Activated CD4-positive, CD25-positive, alpha-beta regulatory T cell treated with anti-CD3 and anti-CD28 coated beads, Interleukin-2, amount 50 U/mL, for 24 hours (primary cell): ENCODE results near the gene IRF1.
"Not testable (repeated sequence)": the region's sequence is repeated elsewhere in the genome, so short reads cannot be mapped to it uniquely, and the experiment has no call there.

Source experiments
- ATAC-seq, 2 donors: fragments of 150-1000 bp; cut with Tn5 transposase; one replicate each; pipeline ENCODE4 v1.10.0; 2021; ENCODE audit warnings: mild to moderate bottlenecking in 1 of 2, moderate library complexity in 1 of 2

The IRF1 gene

DNA sequence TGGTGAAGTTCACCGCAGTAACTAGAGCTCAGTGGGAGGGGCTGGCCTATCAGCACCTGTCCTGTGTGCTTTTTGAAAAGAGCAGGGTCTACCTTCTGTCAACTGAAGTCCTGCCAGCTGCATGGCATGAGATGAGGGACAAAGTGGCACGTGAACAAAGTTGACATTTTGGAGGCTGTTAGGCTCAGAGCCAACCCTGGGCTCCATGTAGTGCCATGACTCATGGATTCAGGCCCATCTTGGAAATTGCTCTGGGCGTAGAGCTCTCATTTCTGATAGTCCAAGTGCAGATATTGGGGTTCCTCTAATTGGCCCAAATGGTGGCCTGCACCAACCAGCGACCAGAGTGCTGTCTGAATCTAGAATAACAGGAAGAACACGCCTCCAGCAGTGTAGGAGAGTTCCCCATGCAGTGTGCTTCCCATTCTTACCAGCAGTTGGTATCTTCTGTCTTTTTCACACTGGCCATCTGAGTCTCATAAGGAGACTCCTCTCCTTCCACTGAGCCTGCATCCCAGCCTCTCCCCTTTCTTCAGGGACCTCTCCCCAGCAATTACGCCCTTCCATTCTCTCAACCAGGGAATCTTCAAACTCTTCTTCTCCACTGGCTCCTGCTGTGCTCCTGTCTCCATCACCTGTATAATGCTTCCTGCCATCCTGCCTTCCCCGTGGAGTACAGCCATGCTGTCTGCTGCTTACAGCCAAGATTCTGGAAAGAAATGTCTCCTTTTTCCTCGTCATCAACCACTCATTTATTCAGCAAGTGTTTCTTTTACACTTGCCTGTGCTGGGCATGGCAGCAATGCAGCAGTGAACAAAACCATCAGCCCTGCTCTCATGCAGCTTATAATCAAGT, 30.4 kb downstream of the IRF1 start:
- ATAC-seq = no peak

DNA sequence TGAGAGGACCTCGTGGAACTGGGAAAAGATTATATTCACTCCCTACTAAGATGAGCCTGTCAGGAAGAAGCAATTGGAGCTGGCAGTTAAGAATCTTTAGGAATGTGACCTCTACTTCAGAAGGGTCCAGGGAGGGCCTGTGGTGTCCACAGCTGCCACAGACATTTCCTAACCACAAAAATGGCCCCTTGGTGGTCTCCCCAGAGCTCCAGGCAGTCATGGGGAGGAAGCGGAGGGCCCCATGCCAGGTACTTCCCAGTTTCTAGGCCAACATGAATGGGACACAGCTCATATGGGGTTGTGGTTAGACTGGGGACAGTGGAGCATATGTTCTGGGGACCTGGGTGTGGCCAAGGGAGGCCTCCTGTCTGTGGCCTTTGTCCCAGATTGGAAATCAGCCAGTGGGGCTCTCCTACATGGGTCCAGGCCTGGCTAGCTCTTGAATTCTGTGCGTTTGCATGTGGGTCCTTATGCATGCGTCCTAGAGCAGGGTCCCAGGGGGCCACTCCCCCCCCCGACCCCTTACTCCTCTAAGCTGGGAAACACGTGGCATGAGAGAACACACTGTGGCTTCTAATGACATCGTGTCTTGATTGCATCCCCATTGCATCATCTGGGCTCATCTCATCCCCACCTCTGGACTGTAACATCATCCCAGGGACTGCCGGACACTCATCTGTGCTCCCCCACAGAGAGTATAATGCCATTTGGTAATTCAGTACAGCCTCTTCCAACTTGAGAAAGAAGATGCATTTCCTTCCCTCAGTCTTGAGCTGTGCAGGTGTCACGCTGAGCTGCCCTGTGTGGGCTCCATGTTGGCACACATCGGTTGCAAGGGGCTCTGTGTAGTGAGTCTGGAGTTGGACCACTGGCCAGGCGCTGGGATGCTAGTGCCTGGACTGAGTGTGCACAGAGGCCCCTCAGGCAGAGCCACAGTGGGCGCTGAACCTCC, 31.3 kb downstream of the IRF1 start:
- ATAC-seq = no peak

DNA sequence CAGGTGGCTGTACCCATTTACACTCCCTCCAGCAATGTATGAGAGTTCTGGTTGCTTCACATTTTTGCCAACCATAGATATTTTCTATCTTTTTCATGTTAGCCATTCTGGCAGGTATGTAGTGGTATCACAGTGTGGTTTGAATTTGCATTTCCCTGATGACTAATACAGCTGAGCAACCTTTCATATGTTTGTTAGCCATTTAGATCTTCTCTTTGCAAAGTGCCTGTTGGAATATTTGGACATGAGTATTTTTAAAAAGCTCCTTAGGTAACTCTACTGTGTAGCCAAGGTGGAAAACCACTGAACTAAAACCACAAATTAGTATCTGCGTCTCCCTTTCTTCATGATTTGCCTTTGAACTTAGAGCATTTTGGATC, 31.9 kb downstream of the IRF1 start:
- peak; percentile 77 to 83 for ATAC-seq

DNA sequence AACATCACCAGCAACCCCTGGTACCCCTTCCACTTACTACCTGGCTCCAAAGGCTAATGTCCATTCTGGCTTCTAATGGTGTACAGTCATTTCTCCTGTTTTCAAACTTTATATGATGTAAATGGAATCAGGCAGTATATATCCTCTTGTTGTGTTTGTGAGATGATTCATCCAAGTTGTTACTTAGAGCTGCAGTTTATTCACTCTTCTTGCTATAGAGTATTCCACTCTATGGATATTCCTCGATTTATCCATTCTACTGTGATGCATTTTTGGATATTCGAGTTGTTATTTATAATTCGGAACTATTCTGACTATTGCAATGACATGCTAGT, 32.4 kb downstream of the IRF1 start:
- ATAC-seq = peak; percentile 40 to 42

DNA sequence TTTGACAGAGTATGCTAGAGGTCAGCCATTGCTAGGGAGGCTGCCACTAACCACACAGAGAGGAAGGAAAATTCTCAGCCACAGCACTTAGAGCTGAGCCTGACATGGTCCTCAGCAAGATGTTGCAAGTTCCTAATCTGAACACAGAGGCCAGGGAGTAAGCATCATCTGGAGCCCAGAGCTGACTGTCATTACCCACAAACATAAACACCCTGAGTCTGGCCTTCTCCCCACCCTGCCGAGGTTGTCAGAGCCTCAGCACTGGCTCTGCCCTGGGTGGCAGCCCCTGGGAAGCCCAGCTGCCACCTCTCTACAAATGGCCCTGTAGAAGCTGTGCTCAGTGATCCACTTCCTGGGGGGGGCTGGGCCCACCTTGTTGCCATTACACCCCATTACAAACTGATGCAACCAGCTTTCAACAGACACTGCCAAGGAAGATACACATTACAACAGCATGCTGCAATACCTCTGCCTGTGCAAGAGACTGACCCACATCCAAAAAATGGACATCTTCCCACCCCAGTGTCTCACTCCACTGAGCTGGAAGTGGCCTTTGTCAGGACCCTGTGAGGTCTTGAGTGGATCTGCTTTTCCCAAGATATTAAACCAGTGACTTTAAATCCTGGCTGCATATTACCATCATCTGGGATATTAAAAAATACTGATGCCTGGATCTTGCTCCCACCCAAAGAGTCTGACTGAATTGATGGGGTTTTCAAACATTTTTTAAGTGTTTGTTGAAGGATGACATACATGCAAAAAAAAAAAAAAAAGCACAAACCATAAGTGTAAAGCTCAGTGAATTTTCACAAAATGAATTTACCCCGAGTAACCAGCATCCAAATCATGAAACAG, 33.0 kb downstream of the IRF1 start:
- ATAC-seq = peak; percentile 6 to 9

DNA sequence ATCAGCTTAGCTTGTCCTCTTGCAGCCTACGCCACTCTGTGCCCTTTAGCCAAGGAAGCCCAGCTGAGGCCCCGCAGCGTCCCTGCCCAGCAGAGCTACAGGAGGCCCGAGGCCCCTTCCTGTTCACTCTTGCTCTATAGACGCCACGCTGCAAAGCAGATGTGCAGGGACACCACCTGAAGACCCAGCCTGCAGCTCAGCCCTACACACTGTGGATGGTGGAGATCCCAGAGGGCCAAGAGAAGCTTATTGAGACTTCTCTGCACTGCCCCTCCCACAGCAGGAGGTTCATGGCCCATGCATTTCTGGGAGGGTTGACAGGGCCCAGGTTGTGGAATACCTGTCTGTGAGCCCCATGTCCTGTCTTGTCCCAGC, 33.6 kb downstream of the IRF1 start:
- peak in 1 of 2 donors; percentile 6 for ATAC-seq

DNA sequence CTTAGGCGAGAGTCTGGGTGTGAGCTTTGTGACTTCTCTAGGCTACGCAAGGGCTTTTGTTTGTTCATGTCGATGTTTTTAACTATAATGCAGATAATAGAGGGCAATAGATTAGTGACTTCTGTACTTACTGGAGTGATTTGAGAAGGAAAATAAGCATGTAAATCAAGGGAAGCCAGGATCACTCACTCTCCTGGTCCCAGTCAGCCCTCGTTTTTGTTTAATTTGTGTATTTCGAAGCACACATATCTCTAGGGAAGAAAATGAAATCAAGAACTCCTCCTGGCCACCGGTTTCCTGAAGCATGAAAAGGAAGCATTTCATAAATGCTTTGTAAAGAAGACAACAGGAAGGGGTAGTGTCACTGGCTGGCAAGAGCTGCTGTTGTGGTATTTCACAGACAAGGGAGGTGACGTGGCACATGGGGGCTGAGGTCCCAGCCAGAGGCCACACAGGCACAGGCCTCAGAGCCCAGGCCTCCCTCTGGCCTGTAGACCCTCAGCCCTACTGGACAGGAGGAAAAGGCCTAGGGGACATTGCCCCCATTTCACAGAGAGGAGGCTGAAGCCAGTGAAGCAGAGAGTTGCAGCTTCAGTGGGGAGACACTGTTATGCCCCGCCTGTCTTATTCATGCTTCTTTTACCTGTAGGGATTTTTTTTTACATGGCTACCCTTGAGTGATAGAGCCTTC, 34.1 kb downstream of the IRF1 start:
- ATAC-seq = peak; percentile 49 to 56

DNA sequence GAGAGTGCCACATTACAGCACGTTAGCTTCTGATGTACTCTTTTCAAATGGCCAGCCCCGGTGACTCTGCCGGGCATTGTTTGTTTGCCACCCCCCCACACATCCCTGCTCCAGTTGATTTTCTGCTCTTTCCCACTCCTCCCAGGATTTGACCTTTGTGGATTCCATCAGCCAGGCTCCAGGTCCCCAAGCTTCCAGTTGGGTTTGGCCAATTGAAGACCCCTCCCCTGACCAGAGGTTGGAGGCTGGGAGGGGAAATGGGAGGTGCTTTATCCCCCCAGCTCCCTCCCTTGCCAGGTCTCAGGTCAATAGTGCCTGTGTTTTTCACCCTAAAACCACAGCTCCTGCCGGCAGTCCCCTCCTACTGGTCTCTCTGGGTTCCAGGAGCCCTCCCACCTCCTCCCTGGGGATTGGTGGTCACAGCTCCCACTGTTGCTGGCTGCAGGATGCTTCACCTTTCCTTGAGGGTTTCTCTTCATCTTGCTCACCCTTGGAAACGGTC, 34.9 kb downstream of the IRF1 start:
- ATAC-seq = no peak

DNA sequence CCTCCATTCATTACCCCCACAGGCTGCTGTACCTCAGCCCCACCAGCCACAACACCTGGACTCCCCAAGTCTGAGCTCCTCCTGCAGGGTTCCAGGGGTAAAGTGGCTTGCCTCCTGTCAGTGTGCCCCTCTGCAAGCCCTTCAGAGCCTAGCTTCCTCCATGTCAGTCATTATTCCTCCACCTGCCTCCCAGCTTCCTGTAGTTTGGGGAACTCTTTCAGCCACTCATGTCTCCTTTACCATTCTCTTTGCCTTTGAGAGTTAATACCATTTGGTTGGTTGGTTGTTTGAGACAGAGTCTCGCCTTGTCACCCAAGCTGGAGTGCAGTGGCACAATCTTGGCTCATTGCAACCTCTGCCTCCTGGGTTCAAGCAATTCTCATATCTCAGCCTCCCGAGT, 36.2 kb downstream of the IRF1 start:
- no peak for ATAC-seq

DNA sequence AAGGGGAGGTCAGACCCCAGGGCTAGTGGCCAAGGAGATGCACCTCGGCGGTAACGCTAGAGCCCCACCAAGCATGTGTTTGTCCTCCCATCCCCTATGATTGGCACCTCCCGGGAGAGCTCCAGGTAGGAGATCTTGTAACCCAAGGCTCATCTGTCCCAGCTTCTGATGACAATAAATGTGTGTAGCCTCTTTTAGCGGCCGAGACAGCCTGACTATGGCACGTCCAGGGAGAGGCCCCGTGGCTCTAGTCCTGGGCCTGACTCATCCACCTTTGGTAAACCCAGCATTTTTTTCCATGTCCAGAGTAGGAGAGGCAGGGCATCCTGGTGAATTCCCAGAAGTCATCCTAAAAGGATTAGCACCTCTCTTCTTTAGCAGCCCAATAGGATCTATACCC, 39.2 kb downstream of the IRF1 start:
- ATAC-seq = no peak

DNA sequence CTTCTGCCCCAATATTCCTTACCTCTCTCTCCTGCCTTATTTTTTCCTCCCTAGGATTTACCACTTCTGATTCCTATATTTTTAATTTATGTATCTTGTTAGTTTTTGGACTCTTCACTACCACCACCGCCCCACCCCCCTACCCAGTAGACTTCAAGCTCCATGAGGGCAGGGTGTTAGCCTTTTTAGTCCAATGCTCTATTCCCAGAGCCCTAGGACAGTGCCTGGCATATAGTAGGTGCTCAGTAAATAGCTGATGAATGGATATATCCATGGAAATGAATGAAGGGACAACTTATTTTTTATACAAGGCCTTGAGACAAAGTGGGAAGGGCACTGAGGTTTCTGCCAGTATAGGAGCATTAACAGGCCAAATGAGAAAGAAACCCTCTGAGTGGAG, 41.5 kb downstream of the IRF1 start:
- ATAC-seq = no peak

DNA sequence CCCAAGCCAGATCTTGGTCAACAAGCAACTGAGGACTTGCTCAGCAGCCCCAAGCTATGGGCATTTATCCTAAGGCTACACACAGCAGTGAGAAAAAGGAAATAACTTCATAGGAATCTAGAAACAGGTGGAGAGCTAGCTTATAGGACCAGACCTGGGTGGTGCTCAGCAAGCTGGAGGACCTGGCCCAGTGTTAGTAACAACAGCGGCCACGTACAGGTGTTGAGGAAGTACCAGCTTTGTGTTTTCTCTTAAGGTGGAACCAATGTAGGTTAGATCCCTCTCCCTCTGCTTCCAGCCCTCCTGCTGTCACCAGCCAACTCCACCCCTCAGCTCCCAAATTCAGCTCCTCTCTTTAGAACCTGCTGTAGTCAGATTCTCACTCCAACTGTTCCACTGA, 43.4 kb downstream of the IRF1 start:
- peak in 1 of 2 donors; percentile 30 for ATAC-seq

DNA sequence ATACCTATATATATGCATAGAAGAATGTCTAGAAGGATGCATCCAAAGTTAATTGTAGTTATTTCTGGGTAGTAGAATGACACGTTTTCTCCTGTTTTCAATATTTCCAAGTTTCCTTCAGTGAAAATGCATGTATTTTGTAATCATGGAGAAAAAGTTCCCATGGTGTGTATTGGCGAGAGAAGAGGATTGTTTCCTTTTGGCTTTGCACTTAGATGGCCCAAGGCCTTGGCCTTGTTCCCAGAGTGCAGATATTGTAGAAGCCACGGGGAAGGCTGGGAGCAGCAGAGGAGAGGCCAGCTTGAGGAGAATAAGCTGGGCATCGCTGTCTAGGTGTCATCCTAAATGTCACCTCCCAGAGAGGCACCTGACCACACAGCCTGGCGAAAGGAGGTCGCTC, 44.0 kb downstream of the IRF1 start:
- ATAC-seq = no peak

DNA sequence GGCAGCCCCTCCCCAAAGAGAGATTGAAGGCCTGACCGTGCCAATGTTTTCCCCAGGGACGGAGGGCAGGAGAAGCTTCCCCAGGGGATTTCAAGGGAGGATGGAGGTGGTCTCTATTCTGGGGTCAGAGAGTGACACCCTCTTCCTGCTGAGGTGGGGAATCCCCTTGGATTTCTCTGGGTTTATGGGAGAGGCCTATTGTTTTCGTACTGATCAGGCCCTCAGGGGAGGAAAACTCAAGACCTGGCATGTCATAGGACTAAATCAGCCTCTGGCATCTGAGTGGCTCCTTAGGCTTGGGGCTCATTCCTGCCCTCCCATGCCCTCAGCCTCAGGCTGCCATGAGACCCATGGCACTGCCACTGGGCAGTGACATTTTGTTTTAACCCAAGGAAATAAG, 44.6 kb downstream of the IRF1 start:
- no peak for ATAC-seq

DNA sequence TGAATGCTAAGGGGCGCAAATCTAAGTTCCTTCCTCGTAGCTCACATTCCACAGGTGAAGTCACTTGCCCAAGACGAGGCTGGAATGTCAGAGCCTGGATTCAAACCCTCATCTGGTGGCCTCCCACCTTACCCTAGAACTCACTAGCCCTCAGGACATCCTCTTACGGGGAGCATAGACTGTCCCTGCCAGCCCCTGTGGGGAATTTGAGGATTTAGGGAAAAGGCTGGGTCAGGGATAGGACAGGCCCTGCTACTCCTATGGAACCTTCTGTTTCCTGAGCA, 45.0 kb downstream of the IRF1 start:
- no peak for ATAC-seq

DNA sequence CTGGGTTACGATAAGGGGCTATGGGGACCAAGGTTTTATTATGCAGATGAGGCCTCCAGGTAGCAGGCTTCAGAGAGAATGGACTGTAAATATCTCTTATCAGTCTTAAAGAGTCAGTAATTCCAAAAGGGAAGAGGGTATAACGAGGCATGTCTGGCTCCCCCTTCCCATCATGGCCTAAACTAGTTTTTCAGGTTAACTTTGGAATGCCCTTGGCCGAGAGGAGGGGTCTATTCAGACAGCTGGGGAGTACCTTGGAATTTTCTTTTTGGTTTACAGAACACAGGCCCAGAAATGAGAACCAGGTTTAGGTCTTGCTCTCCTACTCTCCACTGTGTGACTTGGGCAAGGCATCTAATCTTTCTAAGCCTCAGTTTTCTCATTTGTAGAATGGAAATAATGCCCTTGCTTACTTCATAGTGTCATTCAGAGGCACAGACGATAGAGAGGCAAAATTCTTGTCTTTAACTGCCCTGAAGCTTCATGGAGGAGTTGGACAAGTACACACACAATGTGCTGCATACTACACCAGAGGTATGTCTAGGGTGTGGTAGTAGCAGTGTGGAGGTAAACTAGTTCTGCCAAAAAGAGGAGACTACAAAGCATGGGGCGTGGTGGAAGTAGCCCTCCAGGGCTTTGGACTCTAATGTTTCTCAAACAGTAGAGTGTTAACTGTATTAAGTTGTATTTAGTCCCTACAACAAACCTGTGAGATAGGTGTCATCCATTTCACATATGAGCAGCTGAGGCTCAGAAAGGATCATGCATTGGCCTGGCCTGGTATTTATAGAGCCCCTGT, 45.5 kb downstream of the IRF1 start:
- ATAC-seq = no peak

DNA sequence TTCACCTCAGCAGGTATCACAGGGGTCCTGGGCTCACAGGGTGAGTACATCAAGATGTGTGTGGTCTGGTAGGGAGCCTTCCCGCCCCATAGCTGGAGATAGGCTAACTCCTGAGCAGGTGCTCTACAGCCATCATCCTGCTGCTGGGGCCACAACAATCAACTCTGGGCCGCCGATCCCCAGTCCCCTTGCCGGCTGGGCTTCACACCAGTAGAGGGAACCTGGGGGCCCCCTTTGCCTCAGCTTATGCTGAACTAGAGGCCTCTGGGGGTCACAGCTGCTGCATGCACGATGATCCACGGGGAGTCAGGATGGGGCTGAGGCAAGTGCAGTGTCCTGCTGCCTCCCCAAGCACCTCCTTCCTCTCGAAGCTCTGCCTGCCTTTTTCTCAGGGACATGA, 46.5 kb downstream of the IRF1 start:
- ATAC-seq = no peak

DNA sequence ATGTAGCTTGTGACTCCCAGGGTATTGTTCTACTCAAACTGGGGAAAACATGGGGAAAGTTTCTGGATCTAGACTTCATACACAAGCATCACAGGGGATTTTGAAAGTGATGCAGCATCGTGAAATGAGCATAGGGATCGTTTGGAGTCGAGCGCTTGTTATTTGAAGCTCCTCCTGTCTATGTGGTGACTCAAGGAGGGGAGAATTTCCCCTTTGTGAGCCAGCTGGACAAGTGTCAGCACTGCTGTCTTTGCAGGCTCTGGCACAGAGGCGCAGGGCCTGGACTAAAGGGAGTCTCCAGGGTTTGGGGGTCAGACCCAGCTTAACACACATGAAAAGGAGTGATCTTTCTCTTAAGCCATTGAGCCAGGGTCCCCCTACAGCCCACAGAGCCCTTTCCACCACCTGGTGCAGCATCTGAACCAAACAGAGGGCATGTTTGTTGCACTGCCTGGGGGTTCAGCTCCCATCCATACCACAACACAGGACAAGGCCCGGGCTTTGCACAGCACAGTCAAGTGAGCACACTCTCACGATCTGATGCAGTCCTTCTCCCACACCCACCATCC, 51.0 kb downstream of the IRF1 start:
- peak in 1 of 2 donors; percentile 55 for ATAC-seq

DNA sequence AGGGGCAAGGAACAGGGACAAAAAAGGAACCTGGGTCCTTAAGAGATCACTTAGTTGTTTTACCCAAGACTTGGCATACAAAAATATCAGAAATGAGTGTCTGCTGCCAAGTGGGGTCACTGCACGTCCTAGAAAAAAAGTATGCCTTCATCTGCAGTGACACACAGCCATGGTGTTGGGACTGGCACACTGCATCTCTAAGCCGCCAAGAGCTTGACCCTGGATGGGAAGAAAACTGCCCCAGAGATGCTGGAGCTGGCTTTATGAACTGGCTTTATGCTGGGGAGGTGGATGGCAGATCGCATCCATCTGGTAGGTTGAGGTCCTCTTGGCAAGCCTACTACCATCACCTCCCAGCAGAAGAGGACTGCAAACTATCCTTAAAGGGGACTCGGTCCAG, 51.7 kb downstream of the IRF1 start:
- ATAC-seq = no peak

DNA sequence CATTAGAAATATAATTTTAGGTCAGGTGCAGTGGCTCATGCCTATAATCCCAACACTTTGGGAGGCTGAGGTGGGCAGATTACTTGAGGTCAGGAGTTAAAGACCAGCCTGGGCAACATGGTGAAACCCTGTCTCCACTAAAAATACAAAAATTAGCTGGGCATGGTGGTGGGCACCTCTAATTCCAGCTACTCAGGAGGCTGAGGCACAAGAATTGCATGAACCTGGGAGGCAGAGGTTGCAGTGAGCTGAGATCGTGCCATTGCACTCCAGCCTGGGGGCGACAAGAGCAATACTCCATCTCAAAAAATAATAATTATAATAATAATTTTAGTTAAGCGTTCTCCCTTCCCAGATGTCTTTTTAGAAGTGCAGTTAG, 52.3 kb downstream of the IRF1 start:
- not testable (repeated sequence) for ATAC-seq

DNA sequence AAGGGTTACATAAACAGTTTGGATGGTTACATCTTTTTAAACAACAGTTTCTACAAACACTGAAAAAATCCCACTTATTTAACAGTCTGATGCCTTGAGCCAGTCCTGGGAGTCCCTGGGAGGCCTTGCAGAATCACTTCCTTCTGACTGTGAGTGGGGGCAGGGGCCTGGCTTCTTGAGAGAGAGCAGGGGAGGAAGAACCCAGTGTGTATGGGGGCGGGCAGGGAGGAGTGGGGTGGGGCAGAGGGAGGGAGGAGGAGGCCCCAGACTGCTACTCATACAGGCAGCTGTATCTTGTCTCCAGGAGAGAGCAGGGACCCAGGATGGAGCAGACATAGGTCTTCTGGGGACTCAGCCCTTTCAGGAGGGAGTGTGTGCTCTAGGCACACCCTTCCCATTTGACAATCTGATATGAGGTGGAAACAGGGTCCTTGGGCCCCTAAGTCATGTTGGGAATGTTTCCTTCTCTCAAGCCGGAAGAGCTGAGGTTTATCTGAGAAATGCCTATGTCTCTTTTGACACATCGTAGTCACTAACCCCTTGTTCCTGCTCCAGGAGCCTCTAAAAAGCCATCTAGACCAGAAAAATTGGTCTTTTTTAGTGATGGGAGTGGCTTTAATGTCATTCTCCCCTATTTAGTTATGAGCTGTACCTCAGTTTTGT, 52.8 kb downstream of the IRF1 start:
- ATAC-seq = peak; percentile 78 to 83
